HL-60 (cell line): Measurements from ENCODE around the gene ITGA4.

ENCODE experiments used
- DNase-seq, 2 experiments: peaks; one replicate each; pipeline ENCODE4 v3.0.0-alpha.2; 2010 to 2020; ENCODE audit warnings: low read depth in 1 of 2, low spot score in 1 of 2
- H3K27ac ChIP-seq: fragments of 250-450 bp; sonication (Bioruptor Pico); replicated peaks from 2 replicates; pipeline ENCODE4 v1.5.1; 2020; ENCODE audit warnings: mild to moderate bottlenecking, moderate library complexity
- H3K27me3 ChIP-seq: fragments of 250-450 bp; sonication (Bioruptor Pico); 2 replicates; pipeline ENCODE4 v1.5.1; 2021; ENCODE audit warnings: mild to moderate bottlenecking, moderate library complexity; ENCODE audit not compliant: insufficient read depth, poor library complexity, severe bottlenecking
- H3K4me3 ChIP-seq: replicated peaks from 2 replicates; pipeline ENCODE4 v1.5.1; 2011; ENCODE audit warnings: mild to moderate bottlenecking, control low read depth, low read length; ENCODE audit not compliant: insufficient read depth
- CTCF ChIP-seq: IDR thresholded peaks from one replicate; pipeline ENCODE4 v1.5.1; 2011; ENCODE audit warnings: low read length, control low read depth, inconsistent platforms; ENCODE audit not compliant: insufficient read depth
- GABPA ChIP-seq: IDR thresholded peaks from 2 replicates; pipeline ENCODE4 v1.6.1; 2012; ENCODE audit warnings: low read depth
- POLR2AphosphoS5 ChIP-seq: IDR thresholded peaks from 2 replicates; pipeline ENCODE4 v1.6.1; 2012; ENCODE audit warnings: low read depth
- REST ChIP-seq: IDR thresholded peaks from 2 replicates; pipeline ENCODE4 v1.6.1; 2012; ENCODE audit warnings: low read depth; ENCODE audit not compliant: insufficient replicate concordance
- SPI1 ChIP-seq: IDR thresholded peaks from 2 replicates; pipeline ENCODE4 v1.6.1; 2012; ENCODE audit warnings: low read depth, mild to moderate bottlenecking, borderline replicate concordance

Gene ITGA4

GRCh38 chr2:181440344-181440743, 16.8 kb upstream of the ITGA4 start:
- H3K27ac ChIP-seq, result no peak overlapping the region; the same call in 1 of the 2 replicates
- DNase-seq, result no peak
- H3K4me3 ChIP-seq, result no peak overlapping the region
- TF ChIP-seq CTCF (no peak), GABPA (no peak), SPI1 (no peak), POLR2AphosphoS5 (no peak)
- H3K27me3 ChIP-seq, result no peaks in the 10 kb centered on the region

GRCh38 chr2:181440919-181441318, 16.3 kb upstream of the ITGA4 start:
- no peak for DNase-seq
- H3K27ac ChIP-seq, result no peak overlapping the region; the same call in 1 of the 2 replicates
- H3K4me3 ChIP-seq, result no peak overlapping the region
- no peaks in the 10 kb centered on the region for H3K27me3 ChIP-seq
- TF ChIP-seq POLR2AphosphoS5, result no peak
- no peak for TF ChIP-seq SPI1
- no peak for TF ChIP-seq CTCF
- TF ChIP-seq GABPA, result no peak
- TF ChIP-seq REST, result no peak

GRCh38 chr2:181441670-181442069, 15.5 kb upstream of the ITGA4 start:
- DNase-seq, result no peak
- H3K27me3 ChIP-seq, result no peaks in the 10 kb centered on the region
- H3K27ac ChIP-seq, result no peak overlapping the region; the same call in 1 of the 2 replicates
- H3K4me3 ChIP-seq, result no peak overlapping the region
- TF ChIP-seq CTCF (no peak), POLR2AphosphoS5 (no peak), GABPA (no peak), SPI1 (no peak), REST (no peak)

GRCh38 chr2:181444654-181445053, 12.5 kb upstream of the ITGA4 start:
- no peak for TF ChIP-seq SPI1
- no peak for TF ChIP-seq CTCF
- TF ChIP-seq GABPA, result no peak
- TF ChIP-seq POLR2AphosphoS5, result no peak
- no peak for TF ChIP-seq REST
- H3K27me3 ChIP-seq, result no peaks in the 10 kb centered on the region
- H3K4me3 ChIP-seq, result no peak overlapping the region
- H3K27ac ChIP-seq, result no peak overlapping the region
- DNase-seq, result no peak
